Measurements from ENCODE around the gene NAPSA.
"Not testable (repeated sequence)": the region's sequence is repeated elsewhere in the genome, so short reads cannot be mapped to it uniquely, and the experiment has no call there.

The NAPSA gene

DNA sequence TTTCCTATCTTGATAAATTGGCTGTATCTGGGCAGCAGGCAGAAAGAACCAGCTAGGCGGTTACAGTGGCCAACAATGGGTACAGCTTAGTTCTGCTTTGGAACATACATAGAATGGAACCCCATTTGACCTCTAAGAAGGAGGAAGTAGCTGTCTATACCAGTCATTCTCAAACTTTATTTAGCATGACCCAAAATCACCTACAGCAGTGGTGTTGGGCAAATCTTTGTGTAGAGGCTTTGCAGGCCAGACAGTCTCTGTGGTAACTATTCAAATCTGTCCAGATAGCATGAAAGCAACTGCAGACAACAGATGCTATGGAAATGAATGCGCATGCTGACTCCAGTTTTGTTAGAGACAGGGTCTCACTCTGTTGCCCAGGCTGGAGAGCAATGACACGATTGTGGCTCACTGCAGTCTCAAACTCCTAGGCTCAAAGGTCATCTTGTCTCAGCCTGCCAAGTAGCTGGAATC, 24.3 kb downstream of the NAPSA start:
- TF ChIP-seq, protein P1, sequence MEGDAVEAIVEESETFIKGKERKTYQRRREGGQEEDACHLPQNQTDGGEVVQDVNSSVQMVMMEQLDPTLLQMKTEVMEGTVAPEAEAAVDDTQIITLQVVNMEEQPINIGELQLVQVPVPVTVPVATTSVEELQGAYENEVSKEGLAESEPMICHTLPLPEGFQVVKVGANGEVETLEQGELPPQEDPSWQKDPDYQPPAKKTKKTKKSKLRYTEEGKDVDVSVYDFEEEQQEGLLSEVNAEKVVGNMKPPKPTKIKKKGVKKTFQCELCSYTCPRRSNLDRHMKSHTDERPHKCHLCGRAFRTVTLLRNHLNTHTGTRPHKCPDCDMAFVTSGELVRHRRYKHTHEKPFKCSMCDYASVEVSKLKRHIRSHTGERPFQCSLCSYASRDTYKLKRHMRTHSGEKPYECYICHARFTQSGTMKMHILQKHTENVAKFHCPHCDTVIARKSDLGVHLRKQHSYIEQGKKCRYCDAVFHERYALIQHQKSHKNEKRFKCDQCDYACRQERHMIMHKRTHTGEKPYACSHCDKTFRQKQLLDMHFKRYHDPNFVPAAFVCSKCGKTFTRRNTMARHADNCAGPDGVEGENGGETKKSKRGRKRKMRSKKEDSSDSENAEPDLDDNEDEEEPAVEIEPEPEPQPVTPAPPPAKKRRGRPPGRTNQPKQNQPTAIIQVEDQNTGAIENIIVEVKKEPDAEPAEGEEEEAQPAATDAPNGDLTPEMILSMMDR (IDR thresholded peaks at IDR 0.05; ENCODE audit: insufficient read depth, low read depth, low read length, missing control alignments), result no peak
- peak overlapping the region; percentile 81 for H3K4me3 ChIP-seq (ENCODE audit: low read depth, low read length)
- DNase-seq (ENCODE audit: low read depth), result peak; percentile 93

DNA sequence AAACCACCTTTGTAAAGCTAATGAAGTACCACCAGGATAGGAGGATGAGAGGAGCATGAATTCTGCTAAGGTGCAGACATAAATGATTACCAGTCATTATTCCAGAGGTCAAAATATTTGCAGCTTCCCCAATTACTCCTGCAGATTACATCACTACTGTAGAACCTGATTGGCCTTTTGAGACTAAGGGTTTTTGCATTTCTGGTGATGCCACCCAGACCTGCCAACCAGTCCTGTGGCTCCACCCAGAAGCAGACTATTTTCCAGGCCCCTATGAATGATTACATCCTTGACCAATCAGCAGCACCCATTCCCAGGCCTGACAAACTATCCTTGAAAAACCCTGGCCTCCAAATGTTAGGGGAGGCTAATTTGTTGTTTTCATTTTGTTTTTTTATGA, 25.1 kb downstream of the NAPSA start:
- no peak for DNase-seq (ENCODE audit: low read depth)
- TF ChIP-seq, protein P1 (IDR thresholded peaks at IDR 0.05; ENCODE audit: insufficient read depth, low read depth, low read length, missing control alignments), result no peak
- peak overlapping the region; percentile 81 for H3K4me3 ChIP-seq (ENCODE audit: low read depth, low read length)

DNA sequence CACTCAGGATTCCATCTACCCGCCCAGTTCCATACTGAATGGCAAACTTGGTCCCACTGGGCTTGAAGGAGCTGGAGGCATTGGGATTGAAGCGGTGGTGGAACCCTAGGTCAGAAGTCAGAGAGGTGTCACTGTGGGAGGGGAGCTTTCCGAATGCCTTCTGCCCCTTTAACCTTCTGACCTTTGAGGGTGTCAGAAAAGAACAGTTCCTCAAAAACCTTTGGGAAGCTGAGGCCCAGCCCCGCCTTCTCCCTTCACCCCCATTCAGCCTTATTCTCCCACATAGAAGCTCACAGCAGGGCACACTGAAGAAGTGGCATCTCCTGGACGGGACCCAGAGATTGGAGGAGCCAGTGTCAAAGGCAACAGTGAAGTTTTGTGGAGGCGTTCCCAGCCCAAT, 28.4 kb downstream of the NAPSA start:
- DNase-seq (ENCODE audit: low read depth); H3K4me3 ChIP-seq (ENCODE audit: low read depth, low read length): not testable (repeated sequence)

DNA sequence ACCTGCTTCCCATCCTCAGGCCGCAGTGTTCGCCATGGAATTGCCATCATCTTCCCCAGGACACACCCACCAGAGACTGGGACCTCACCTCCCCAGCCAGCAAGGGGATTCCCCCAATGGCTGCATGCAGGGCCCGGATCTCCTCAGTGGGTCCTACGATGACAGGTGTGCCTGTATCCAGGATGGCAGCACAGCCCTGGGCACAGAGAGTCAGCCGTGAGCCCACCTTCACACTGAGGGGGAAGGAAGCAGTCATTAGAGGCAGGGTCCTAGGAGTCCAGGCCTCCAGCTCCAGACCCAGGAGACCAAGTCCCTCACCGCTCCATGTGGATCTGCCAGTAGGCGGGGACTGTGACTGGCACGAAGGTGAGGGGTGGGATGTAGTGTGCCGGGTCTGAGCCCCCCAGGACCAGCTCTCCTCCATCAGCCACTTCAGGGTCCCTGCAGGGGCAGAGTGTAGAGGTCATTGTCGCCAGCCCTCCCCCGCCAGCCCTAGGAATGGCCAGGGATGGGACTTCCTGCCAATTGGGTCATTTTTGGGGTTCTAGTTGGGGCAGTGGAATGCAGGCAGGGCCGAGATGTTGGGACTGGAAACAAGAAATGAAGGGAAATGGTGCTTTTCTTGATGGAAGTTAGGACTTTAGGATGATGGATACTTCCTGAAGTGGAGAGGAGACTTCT, 30.6 kb downstream of the NAPSA start:
- DNase-seq (ENCODE audit: low read depth), result no peak
- TF ChIP-seq, protein P1 (IDR thresholded peaks at IDR 0.05; ENCODE audit: insufficient read depth, low read depth, low read length, missing control alignments), result no peak
- no peak overlapping the region for H3K4me3 ChIP-seq (ENCODE audit: low read depth, low read length)

DNA sequence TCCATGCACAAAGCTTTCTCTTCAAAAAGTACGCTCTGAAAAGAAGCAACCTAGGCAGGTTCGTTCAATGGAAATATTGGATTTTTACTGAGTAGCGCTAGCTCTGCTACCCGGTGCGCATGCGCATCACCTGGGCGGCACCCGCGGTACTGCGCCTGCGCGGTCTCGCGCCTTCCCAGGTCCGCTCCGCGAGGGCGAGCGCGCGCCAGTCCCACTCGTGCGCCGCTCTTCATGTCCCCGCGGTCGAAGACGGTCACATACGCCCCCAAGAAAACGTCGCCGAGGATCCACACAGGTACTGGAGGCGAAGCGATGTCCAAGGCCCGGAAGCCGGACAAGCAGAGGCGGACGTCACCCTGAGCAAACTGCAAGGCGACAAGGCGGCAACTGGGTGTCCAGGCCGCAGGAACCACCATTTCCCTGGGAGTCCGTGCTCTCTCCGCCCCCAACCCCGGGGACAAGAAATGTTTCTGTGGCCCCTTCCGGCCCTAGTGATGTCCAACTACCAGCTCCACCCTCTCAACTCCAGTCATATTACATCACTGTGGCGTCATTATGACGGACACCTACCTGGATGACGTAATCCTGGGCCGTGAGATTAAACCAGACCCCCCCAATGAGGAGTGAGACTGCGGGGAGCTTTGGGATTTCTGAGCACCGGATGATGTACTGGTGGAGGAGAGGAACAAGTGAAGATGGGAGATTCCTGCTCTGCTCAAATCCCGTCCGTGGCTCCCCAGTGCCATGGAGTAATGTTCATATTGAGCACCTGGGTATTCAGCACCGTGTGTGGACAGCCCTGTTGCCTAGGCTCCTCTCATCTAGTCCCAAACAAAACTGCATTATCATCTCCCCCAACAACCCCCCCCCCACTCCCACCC, 31.5 kb downstream of the NAPSA start:
- peak; percentile 87 for DNase-seq (ENCODE audit: low read depth)

DNA sequence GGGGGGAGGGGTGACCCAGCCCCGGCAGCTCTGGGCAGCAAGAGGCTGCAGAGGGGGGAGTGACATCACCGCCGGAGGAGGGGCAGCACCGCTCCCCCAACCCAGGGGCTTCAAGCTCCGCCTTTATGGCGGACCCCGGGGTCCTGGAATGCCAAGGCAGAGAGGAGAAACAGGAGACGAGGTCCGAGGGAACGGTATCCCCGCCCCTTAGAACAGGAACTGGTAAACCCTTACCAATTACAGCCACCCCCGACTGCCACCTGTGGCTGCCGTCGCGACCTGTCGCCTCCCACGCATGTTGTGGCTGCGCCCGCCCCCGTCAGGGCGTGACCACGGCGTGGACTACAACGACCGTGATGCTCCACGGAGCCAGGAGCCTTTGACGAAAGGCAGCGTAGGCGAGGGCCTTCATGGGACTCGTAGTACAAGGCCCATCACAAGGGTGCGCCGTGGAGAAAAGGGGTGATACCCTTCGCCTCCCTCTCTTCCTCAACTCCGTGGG, 32.2 kb downstream of the NAPSA start:
- peak; percentile 98 for DNase-seq (ENCODE audit: low read depth)
- peak overlapping the region; percentile 68 for H3K4me3 ChIP-seq (ENCODE audit: low read depth, low read length)
- TF ChIP-seq, protein P1 (IDR thresholded peaks at IDR 0.05; ENCODE audit: insufficient read depth, low read depth, low read length, missing control alignments), result no peak

More for the DNA sequence above, 31.5 kb downstream of the NAPSA start:
- TF ChIP-seq, protein P1 (IDR thresholded peaks at IDR 0.05; ENCODE audit: insufficient read depth, low read depth, low read length, missing control alignments), result no peak
- H3K4me3 ChIP-seq (ENCODE audit: low read depth, low read length), result peak overlapping the region; percentile 68

Data from GM12865 (cell line).